ENCODE results near the gene ASB16. TPM values are rescaled to one million over a fixed set of nuclear protein-coding genes. Genes with fewer than 3 reads are reported as not detected.

Gene ASB16
- total RNA-seq, 1 donor = not detected

DNA sequence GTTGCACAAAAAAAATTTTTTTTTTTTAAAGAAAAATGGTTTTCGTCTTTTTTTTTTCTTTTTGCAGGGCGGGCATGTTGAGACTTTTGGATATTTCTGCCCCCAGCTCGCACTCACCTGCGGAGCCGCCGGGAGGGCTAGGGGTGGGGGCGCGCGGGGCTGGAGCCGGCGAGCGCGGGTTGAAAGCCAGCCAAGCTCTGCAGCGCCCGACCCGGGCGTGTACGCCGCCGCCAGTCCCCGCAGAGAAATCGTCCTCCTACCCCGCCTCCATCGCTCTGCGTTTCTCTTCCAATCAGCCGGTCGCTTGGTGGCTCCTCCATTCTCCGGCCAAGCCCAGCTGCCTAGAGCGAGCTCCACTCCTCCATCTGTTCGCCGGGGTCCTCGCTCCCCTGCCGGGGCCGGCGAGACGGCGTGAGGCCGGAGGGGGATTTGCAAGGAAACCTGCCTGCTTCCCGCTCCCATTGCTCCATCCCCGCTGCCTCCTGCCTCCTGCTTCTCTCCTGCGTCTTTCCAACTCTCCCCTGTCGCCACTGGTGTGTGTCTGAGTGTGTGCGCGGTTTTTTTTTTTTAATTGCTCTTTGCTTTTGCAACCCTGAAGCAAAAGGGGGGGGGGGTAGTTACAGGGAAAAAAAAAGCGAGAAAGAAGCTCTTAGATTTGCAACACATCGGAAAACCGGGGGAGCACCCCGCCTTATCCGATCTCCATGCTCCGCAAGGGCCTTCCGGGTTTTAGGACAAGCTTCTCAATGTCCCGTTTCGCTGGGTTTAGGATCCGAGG is 50.8 kb downstream of the ASB16 start:
- Histone ChIP-seq H3K4me3 (ENCODE audit: insufficient read depth, low read length) (peak overlapping the region; percentile 84), H3K9me3 (ENCODE audit: low read depth, low read length) (no peaks in the 10 kb centered on the region), H2AFZ (ENCODE audit: low read length) (peak overlapping the region; percentile 87), H3K4me2 (ENCODE audit: insufficient read depth, low read length) (peak overlapping the region; percentile 78), H3K79me2 (ENCODE audit: insufficient read depth, low read length) (peaks cover 25% of the 10 kb centered on the region), H3K36me3 (ENCODE audit: insufficient read depth, low read length) (peaks cover 7% of the 10 kb centered on the region), H3K27ac (ENCODE audit: low read depth, low read length) (peak overlapping the region; percentile 96), H3K4me1 (ENCODE audit: insufficient read depth, low read length) (peaks cover 38% of the 10 kb centered on the region), H3K27me3 (ENCODE audit: insufficient read depth, low read length) (no peaks in the 10 kb centered on the region), H4K20me1 (ENCODE audit: insufficient read depth, low read length) (peaks cover 25% of the 10 kb centered on the region)
- TF ChIP-seq, protein P1, sequence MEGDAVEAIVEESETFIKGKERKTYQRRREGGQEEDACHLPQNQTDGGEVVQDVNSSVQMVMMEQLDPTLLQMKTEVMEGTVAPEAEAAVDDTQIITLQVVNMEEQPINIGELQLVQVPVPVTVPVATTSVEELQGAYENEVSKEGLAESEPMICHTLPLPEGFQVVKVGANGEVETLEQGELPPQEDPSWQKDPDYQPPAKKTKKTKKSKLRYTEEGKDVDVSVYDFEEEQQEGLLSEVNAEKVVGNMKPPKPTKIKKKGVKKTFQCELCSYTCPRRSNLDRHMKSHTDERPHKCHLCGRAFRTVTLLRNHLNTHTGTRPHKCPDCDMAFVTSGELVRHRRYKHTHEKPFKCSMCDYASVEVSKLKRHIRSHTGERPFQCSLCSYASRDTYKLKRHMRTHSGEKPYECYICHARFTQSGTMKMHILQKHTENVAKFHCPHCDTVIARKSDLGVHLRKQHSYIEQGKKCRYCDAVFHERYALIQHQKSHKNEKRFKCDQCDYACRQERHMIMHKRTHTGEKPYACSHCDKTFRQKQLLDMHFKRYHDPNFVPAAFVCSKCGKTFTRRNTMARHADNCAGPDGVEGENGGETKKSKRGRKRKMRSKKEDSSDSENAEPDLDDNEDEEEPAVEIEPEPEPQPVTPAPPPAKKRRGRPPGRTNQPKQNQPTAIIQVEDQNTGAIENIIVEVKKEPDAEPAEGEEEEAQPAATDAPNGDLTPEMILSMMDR (IDR thresholded peaks at IDR 0.05; ENCODE audit: extremely low read depth, low read depth, low read length) = no peak
- peak; percentile 94 for DNase-seq (ENCODE audit: insufficient read length, low spot score, missing footprints)

DNA sequence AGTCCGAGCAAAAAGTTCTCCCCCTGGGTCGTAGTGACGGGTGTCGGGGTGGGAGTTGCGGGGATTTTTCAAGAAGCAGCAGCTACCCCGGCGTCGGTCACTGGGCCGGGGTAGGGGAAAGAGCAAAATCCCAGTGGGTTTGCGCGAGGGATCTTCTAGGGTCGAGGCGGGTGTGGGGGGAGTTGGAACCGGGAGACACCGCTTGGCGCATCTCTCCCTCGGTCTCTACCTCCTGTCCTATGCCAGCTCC is 51.3 kb downstream of the ASB16 start:
- Histone ChIP-seq H3K27ac (ENCODE audit: low read depth, low read length) (peak overlapping the region; percentile 96), H3K9me3 (ENCODE audit: low read depth, low read length) (no peaks in the 10 kb centered on the region), H3K4me2 (ENCODE audit: insufficient read depth, low read length) (peak overlapping the region; percentile 78), H3K4me1 (ENCODE audit: insufficient read depth, low read length) (peaks cover 37% of the 10 kb centered on the region), H3K27me3 (ENCODE audit: insufficient read depth, low read length) (no peaks in the 10 kb centered on the region), H3K36me3 (ENCODE audit: insufficient read depth, low read length) (peaks cover 1% of the 10 kb centered on the region), H3K79me2 (ENCODE audit: insufficient read depth, low read length) (peaks cover 20% of the 10 kb centered on the region), H3K4me3 (ENCODE audit: insufficient read depth, low read length) (peak overlapping the region; percentile 84), H2AFZ (ENCODE audit: low read length) (peak overlapping the region; percentile 87), H4K20me1 (ENCODE audit: insufficient read depth, low read length) (peaks cover 20% of the 10 kb centered on the region)
- no peak for DNase-seq (ENCODE audit: insufficient read length, low spot score, missing footprints)
- TF ChIP-seq, protein P1 (IDR thresholded peaks at IDR 0.05; ENCODE audit: extremely low read depth, low read depth, low read length) = no peak

- peak; percentile 96 for DNase-seq (ENCODE audit: insufficient read length, low spot score, missing footprints)
- no peaks in the 10 kb centered on the region for H3K27me3 ChIP-seq (ENCODE audit: insufficient read depth, low read length)
Measured at GRCh38 chr17:44222112-44222869, 51.8 kb downstream of the ASB16 start.

More at GRCh38 chr17:44222112-44222869, 51.8 kb downstream of the ASB16 start:
- TF ChIP-seq, protein P1 (IDR thresholded peaks at IDR 0.05; ENCODE audit: extremely low read depth, low read depth, low read length) = peak; percentile 11
- Histone ChIP-seq H3K79me2 (ENCODE audit: insufficient read depth, low read length) (peaks cover 15% of the 10 kb centered on the region), H3K36me3 (ENCODE audit: insufficient read depth, low read length) (no peaks in the 10 kb centered on the region), H3K4me3 (ENCODE audit: insufficient read depth, low read length) (peak overlapping the region; percentile 84), H3K27ac (ENCODE audit: low read depth, low read length) (peak overlapping the region; percentile 96), H3K9me3 (ENCODE audit: low read depth, low read length) (no peaks in the 10 kb centered on the region), H4K20me1 (ENCODE audit: insufficient read depth, low read length) (peaks cover 16% of the 10 kb centered on the region), H2AFZ (ENCODE audit: low read length) (peak overlapping the region; percentile 87), H3K4me2 (ENCODE audit: insufficient read depth, low read length) (peak overlapping the region; percentile 78), H3K4me1 (ENCODE audit: insufficient read depth, low read length) (peaks cover 32% of the 10 kb centered on the region)

Measured in osteoblast (primary cell).